HUDEP-2 (cell line): ENCODE measurements around the gene MAP3K14.

ENCODE experiments used
- DNase-seq, 76 experiments: peaks; one replicate each; lab custom pipeline; 2025; ENCODE audit not compliant: unreplicated experiment in 76 of 76; lab: John Stamatoyannopoulos, UW

MAP3K14 gene

GRCh38 chr17:45318561-45319230, 1.9 kb upstream of the MAP3K14 start:
- DNase-seq, result no peak

- peak in 75 of 76 experiments; percentile 68 to 100 (median 99) for DNase-seq
These were observed 500 bp upstream of the MAP3K14 start for GRCh38 chr17:45317111-45317928.

DNA sequence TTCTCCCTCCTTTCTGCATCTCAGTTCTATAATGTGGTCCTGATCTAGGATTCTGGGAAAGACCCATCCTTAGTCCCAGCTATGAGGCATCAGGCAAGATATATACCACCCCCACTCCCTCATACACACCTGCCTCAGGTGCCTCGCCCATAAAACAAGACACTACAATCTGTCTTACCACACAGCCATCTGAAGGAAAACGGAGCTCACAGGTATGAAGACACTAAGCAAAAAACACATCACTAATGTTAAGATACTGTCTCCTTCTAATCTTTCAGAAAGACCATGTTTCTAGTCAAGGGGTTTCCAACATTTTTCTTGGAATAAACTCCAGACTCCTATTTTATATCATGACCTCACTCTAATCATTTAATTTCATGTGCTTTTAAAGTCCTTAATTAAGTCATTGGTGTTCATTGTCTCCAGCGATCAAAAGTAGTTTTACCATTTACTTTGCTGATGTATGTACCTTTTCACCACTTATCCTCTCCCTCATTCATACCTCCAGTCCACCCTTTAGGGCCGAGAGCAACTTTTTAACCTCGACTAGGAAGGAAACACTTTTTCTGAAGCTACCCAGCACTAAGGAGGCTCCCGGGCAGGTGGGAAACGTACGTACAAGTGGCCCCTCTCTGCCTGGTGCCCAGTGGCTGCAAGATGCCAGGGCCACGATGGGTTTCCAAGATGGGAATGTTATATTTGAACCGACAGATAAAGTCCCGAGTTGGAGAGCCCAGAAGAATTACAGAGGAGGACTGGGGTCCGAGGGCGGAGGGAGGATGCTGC, 979 bp downstream of the MAP3K14 start:
- no peak for DNase-seq

GRCh38 chr17:45314741-45315647, 1.8 kb downstream of the MAP3K14 start:
- no peak for DNase-seq

DNA sequence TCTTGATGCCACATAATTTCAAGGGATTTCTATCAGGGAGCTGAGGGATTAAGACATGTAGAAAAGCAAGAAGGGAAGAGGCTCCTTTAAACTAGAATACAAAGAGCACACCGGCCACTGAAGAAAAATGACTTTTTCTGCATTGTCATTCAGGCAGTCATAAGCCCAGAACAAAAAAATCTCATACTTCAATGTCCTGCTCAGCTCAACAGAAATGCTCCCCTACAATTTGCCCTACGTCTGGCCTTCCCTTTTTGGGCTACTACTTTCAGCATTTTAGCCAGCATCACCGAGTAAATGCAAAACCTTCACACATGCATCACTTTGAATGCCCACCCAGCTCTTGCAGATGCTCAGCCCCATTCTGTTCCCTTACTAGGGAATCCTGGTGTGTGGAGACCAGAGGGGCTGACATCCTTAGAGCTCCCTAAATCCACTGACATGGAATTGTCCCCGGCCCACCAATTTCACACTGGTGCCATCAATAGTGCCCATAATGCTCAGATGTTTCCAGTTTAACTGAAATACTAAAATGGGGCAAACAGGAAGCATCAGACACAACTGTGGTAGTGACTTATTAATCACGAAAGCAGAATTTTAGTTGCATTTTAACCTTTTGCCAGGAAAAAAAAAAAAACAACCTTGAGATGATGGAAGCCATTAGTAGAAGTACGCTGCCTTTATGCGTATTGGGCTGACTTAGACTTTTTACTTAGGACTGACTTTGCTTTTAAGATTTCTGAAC, 2.7 kb downstream of the MAP3K14 start:
- DNase-seq, result no peak

- DNase-seq, result no peak
These were observed 3.4 kb downstream of the MAP3K14 start for GRCh38 chr17:45313421-45313771.

- no peak for DNase-seq
These were observed 4.1 kb downstream of the MAP3K14 start for GRCh38 chr17:45312477-45313420.

- DNase-seq, result no peak
These were observed 4.9 kb downstream of the MAP3K14 start for GRCh38 chr17:45311760-45312476.

DNA sequence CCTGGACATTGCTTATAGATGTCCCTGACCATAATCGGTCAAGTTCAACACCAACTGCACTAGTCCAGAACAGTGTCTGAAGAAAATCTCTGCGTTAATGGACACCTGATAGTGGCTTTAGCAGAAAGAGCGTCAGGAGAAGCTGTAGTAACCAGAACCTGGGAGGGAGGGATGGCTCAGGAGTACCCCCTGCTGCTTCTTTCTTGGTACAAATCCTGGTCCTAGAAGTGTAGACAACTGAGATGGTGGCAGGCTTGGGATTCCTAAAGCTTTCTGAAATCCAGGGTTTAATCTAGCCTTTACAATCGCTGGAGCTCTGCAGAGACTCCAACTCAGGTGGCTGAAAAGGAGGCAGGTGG, 5.4 kb downstream of the MAP3K14 start:
- no peak for DNase-seq

DNA sequence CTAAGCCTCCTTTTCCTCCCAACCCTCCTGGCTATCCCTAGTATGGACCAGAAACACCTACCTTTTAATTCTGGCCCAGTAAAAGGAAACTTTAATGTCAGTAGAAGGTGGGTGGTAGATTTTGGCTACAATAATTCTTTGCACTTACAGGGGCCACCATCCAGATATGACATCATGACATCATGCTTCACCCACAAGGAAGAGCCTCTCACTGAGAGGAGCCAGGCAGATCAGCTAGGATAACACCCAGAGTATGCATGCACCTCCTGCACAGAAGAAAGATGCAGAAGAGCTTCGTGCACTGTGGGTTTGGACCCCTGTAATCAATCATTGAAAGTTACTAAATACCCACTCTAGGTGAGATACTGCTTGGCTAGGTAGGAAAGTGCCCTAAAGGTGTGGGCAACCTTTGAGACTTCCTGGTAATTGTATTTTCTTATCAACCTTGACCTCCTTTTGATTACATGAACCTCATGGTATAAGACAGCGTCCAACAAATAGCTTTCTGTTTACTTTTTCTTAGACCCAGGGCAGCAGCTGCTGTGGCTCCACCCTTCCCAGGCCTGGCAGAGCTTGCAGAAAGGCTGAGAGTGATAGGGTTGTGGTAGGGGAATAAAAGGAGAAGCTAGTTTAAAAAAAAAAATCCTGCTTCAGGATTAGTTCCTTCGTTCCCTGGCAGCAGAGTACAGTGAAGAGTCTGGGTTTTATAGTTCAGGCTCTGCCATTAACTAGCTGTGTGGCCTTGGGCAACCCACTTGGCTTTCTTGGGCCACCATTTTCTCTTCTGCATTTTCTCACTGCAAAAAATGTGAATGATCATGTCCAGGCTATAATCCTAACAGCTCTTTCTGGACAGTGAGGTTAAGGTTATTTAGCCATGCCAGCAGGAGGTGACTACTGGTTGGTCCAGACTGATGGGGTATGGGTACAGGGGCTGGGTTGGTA, 6.2 kb downstream of the MAP3K14 start:
- DNase-seq, result peak in 5 of 76 experiments; percentile 4 to 24 (median 15)

DNA sequence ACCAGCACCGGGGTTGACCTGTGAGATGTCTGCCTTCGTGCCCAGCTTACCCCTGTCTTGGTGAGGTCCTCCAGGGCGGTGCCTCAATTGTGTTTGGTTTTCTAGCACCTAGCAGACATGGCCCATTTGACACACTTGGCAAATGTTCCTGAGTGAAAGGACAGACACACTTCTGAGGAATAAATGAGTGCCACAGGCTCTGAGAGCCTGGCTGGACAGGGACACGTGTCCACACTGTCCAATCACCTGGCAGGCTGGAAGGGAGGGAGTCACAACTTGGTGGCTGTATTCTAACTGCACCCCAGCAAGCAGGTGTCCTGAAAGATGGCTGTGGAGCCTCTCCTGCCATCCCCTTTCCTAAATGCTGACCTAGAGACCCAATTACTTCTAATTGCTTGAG, 7.4 kb downstream of the MAP3K14 start:
- DNase-seq, result no peak

GRCh38 chr17:45308840-45309239, 8.0 kb downstream of the MAP3K14 start:
- no peak for DNase-seq

- DNase-seq, result no peak
These were observed 8.8 kb downstream of the MAP3K14 start for GRCh38 chr17:45308016-45308365.

GRCh38 chr17:45307290-45308015, 9.4 kb downstream of the MAP3K14 start:
- peak in 12 of 76 experiments; percentile 4 to 60 (median 26) for DNase-seq

GRCh38 chr17:45306623-45307022, 10.2 kb downstream of the MAP3K14 start:
- DNase-seq, result no peak

- no peak for DNase-seq
These were observed 10.7 kb downstream of the MAP3K14 start for GRCh38 chr17:45306094-45306493.
